Caco-2 (cell line): Measurements from ENCODE around the gene CHCHD6. TPM values are rescaled to one million over a fixed set of nuclear protein-coding genes. Genes with fewer than 3 reads are reported as not detected.

ENCODE experiments used
- BruUV-seq: library from RNA; stranded (reverse); fragments of 400-500 nt; replicated peaks from 2 replicates; lab custom pipeline; 2021; lab: Mats Ljungman, UMichigan
- CTCF ChIA-PET: fragments of 300-600 bp; sonication (Branson Sonifier 250); formaldehyde crosslinking; loops from one replicate; lab custom pipeline; 2022; ENCODE audit warnings: antibody characterized with exemption; lab: Charles Lee
- POLR2A ChIA-PET: fragments of 300-600 bp; sonication (Branson Sonifier 250); formaldehyde crosslinking; loops from one replicate; lab custom pipeline; 2022; ENCODE audit warnings: antibody characterized with exemption; lab: Charles Lee
- DNase-seq, 2 experiments: peaks; one replicate each; pipeline versions ENCODE4 v3.0.0 to v3.0.0-alpha.2; 2020 to 2022
- H3K27me3 ChIP-seq: replicated peaks from 2 replicates; pipeline ENCODE4 v1.6.0; 2011; ENCODE audit warnings: low read length; ENCODE audit not compliant: control insufficient read depth, insufficient read depth
- H3K36me3 ChIP-seq: 2 replicates; pipeline ENCODE4 v1.5.1; 2011; ENCODE audit warnings: low read length; ENCODE audit not compliant: control insufficient read depth, insufficient read depth
- H3K4me1 ChIP-seq: fragments of 250-450 bp; sonication (Bioruptor Pico); 2 replicates; pipeline ENCODE4 v1.5.1; 2020; ENCODE audit warnings: mild to moderate bottlenecking
- H3K4me3 ChIP-seq: 2 replicates; pipeline ENCODE4 v1.5.1; 2011; ENCODE audit warnings: low read depth, mild to moderate bottlenecking, control low read depth, low read length
- H3K9me3 ChIP-seq: fragments of 250-450 bp; sonication (Bioruptor Pico); 2 replicates; pipeline ENCODE4 v1.5.1; 2020; ENCODE audit warnings: mild to moderate bottlenecking, moderate library complexity
- H3K27ac Mint-ChIP-seq: one replicate; pipeline ENCODE4 v1.8.0; 2022; ENCODE audit warnings: mixed read lengths; ENCODE audit not compliant: unreplicated experiment
- H3K27me3 Mint-ChIP-seq: one replicate; pipeline ENCODE4 v1.8.0; 2022; ENCODE audit warnings: mixed read lengths; ENCODE audit not compliant: insufficient read depth, unreplicated experiment
- H3K36me3 Mint-ChIP-seq: one replicate; pipeline ENCODE4 v1.8.0; 2022; ENCODE audit warnings: mild to moderate bottlenecking, mixed read lengths; ENCODE audit not compliant: insufficient read depth, unreplicated experiment
- H3K4me1 Mint-ChIP-seq: one replicate; pipeline ENCODE4 v1.8.0; 2022; ENCODE audit warnings: low read depth, mixed read lengths; ENCODE audit not compliant: unreplicated experiment
- H3K4me3 Mint-ChIP-seq: one replicate; pipeline ENCODE4 v1.8.0; 2022; ENCODE audit warnings: mild to moderate bottlenecking, moderate library complexity, mixed read lengths; ENCODE audit not compliant: unreplicated experiment
- H3K9me3 Mint-ChIP-seq: one replicate; pipeline ENCODE4 v1.8.0; 2022; ENCODE audit warnings: mixed read lengths; ENCODE audit not compliant: unreplicated experiment
- CTCF ChIP-seq, 2 experiments: fragments of 200-600 bp in 1 of 2; IDR thresholded peaks; 1 replicate in 1 of 2; 2 replicates in 1 of 2; pipeline versions ENCODE4 v1.5.1 to v1.8.0; 2011 to 2022; ENCODE audit warnings: antibody characterized with exemption in 1 of 2, control low read depth in 1 of 2, inconsistent platforms in 1 of 2, low read depth in 1 of 2, low read length in 1 of 2, mild to moderate bottlenecking in 1 of 2, moderate library complexity in 1 of 2; ENCODE audit not compliant: insufficient read depth in 1 of 2, severe bottlenecking in 1 of 2, unreplicated experiment in 1 of 2
- intact Hi-C: fragments of 100-400 bp; cut with micrococcal nuclease; formaldehyde crosslinking; loops from one replicate; pipeline ENCODE4 v1.10.0; 2022; ENCODE audit not compliant: unreplicated experiment
- total RNA-seq: library from RNA; stranded (reverse); gene quantifications from 2 replicates; pipeline ENCODE4 v1.2.3, GENCODE V29; 2022

CHCHD6 gene
- total RNA-seq, 1 experiment from 2014 or later, result 49.5 TPM

- Histone ChIP-seq H3K4me1 (no peaks in the 10 kb centered on the region), H3K9me3 (no peaks in the 10 kb centered on the region), H3K36me3 (no peaks in the 10 kb centered on the region; the same call in 1 of the 2 replicates), H3K4me3 (no peak overlapping the region), H3K27me3 (no peaks in the 10 kb centered on the region)
- DNase-seq, result no peak
- ChIA-PET POLR2A (no interaction called here), CTCF (interaction anchor here (0.8 kb wide), 1 partner anchor 159 kb away, joined by 3 read pairs; no protein-coding TSS in a partner anchor)
- H3K9me3 Mint-ChIP-seq, result no peaks in the 10 kb centered on the region
- peaks cover 24% of the 10 kb centered on the region for H3K36me3 Mint-ChIP-seq
- intact Hi-C loops, result no loop called here
- peaks cover 12% of the 10 kb centered on the region for H3K4me1 Mint-ChIP-seq
- peak overlapping the region; percentile 23 for H3K27ac Mint-ChIP-seq
- no peak for TF ChIP-seq CTCF (IDR thresholded peaks at IDR 0.05; ENCODE audit: insufficient read depth in 1 of 2, low read depth in 1 of 2, low read length in 1 of 2, severe bottlenecking in 1 of 2, unreplicated experiment in 1 of 2)
- H3K27me3 Mint-ChIP-seq, result no peaks in the 10 kb centered on the region
- H3K4me3 Mint-ChIP-seq, result no peak overlapping the region
- BruUV-seq, result no TSS peak
Observed at GRCh38 chr3:126911162-126912026, 207.4 kb downstream of the CHCHD6 start.

- Histone ChIP-seq H3K4me1 (no peaks in the 10 kb centered on the region), H3K36me3 (no peaks in the 10 kb centered on the region; the same call in 1 of the 2 replicates), H3K27me3 (no peaks in the 10 kb centered on the region), H3K4me3 (no peak overlapping the region), H3K9me3 (no peaks in the 10 kb centered on the region)
- peak overlapping the region; percentile 23 for H3K27ac Mint-ChIP-seq
- no peaks in the 10 kb centered on the region for H3K9me3 Mint-ChIP-seq
- peaks cover 25% of the 10 kb centered on the region for H3K36me3 Mint-ChIP-seq
- DNase-seq, result no peak
- ChIA-PET POLR2A (no interaction called here), CTCF (interaction anchor here (0.8 kb wide), 1 partner anchor 160 kb away, joined by 3 read pairs; no protein-coding TSS in a partner anchor)
- no peak for TF ChIP-seq CTCF (IDR thresholded peaks at IDR 0.05; ENCODE audit: insufficient read depth in 1 of 2, low read depth in 1 of 2, low read length in 1 of 2, severe bottlenecking in 1 of 2, unreplicated experiment in 1 of 2)
- no peaks in the 10 kb centered on the region for H3K27me3 Mint-ChIP-seq
- intact Hi-C loops, result no loop called here
- peaks cover 12% of the 10 kb centered on the region for H3K4me1 Mint-ChIP-seq
- no peak overlapping the region for H3K4me3 Mint-ChIP-seq
- BruUV-seq, result no TSS peak
Observed at GRCh38 chr3:126912027-126912422, 208.0 kb downstream of the CHCHD6 start.

GRCh38 chr3:126912491-126913195, 208.6 kb downstream of the CHCHD6 start:
- Histone ChIP-seq H3K36me3 (no peaks in the 10 kb centered on the region; the same call in 1 of the 2 replicates), H3K9me3 (no peaks in the 10 kb centered on the region), H3K4me1 (no peaks in the 10 kb centered on the region), H3K4me3 (no peak overlapping the region), H3K27me3 (no peaks in the 10 kb centered on the region)
- no peak for TF ChIP-seq CTCF (IDR thresholded peaks at IDR 0.05; ENCODE audit: insufficient read depth in 1 of 2, low read depth in 1 of 2, low read length in 1 of 2, severe bottlenecking in 1 of 2, unreplicated experiment in 1 of 2)
- ChIA-PET POLR2A (interaction anchor here (0.6 kb wide), 1 partner anchor 684 kb away, joined by 5 read pairs; no protein-coding TSS in a partner anchor), CTCF (no interaction called here)
- no TSS peak for BruUV-seq
- intact Hi-C loops, result no loop called here
- DNase-seq, result no peak
- Mint-ChIP-seq H3K27me3 (no peaks in the 10 kb centered on the region), H3K36me3 (peaks cover 31% of the 10 kb centered on the region), H3K4me3 (no peak overlapping the region), H3K27ac (no peak overlapping the region), H3K4me1 (peaks cover 12% of the 10 kb centered on the region), H3K9me3 (no peaks in the 10 kb centered on the region)
